K562 (cell line): ENCODE data around the gene MYBL2. TPM values are rescaled to one million over a fixed set of nuclear protein-coding genes. Genes with fewer than 3 reads are reported as not detected.

Experiments
- ATAC-seq: fragments of 200-7000 bp; cut with Tn5 transposase; 3 replicates; pipeline ENCODE4 v1.9.1; 2020; ENCODE audit warnings: moderate library complexity
- BruUV-seq: library from RNA; stranded (reverse); fragments of 400-500 nt; replicated peaks from 2 replicates; lab custom pipeline; 2021; lab: Mats Ljungman, UMichigan
- CTCF ChIA-PET: fragments of 300-600 bp; formaldehyde crosslinking; extraction: SDS; loops from one replicate; lab custom pipeline; 2021; ENCODE audit warnings: low intra/inter-chr PET ratio; lab: Yijun Ruan, JAX
- POLR2A ChIA-PET: fragments of 300-600, 350-650 bp; sonication (Branson Sonifier 250); formaldehyde crosslinking; extraction: SDS; loops from one replicate; lab custom pipeline; 2021; ENCODE audit warnings: antibody characterized with exemption, inconsistent platforms; lab: Yijun Ruan, JAX
- DNase-seq, 4 experiments: peaks; one replicate each; pipeline versions ENCODE4 v3.0.0 to v3.0.0-alpha.2; 2011 to 2018; ENCODE audit warnings: low spot score in 3 of 4, mixed read lengths in 3 of 4; ENCODE audit errors: extremely low read depth in 1 of 4
- FAIRE-seq: peaks from 2 replicates; lab custom pipeline; 2011; peaks lifted over from hg19 to GRCh38; lab: Jason Lieb, UNC
- H2AFZ ChIP-seq: 2 replicates; pipeline ENCODE4 v1.6.0; 2011; ENCODE audit warnings: low read depth, low read length, control low read depth, inconsistent platforms
- H3K27ac ChIP-seq: fragments of 200-600 bp; 3 replicates; pipeline ENCODE4 v1.8.0; 2011; ENCODE audit warnings: low read depth, mild to moderate bottlenecking, control low read depth, inconsistent platforms, low read length, moderate library complexity, mixed read lengths; ENCODE audit errors: extremely low read depth
- H3K27me3 ChIP-seq, 2 experiments: fragments of 300-600 bp in 1 of 2; 2 replicates in 1 of 2; 3 replicates in 1 of 2; pipeline versions ENCODE4 v1.6.0 to v1.8.0; 2011; ENCODE audit warnings: inconsistent platforms in 2 of 2, low read length in 2 of 2, mild to moderate bottlenecking in 1 of 2, mixed read lengths in 1 of 2, moderate library complexity in 1 of 2; ENCODE audit not compliant: control insufficient read depth in 2 of 2, insufficient read depth in 2 of 2
- H3K36me3 ChIP-seq: fragments of 300-600 bp; 3 replicates; pipeline ENCODE4 v1.8.0; 2011; ENCODE audit warnings: mild to moderate bottlenecking, low read length, inconsistent platforms; ENCODE audit not compliant: control insufficient read depth, insufficient read depth
- H3K4me1 ChIP-seq, 2 experiments: fragments of 200-600 bp in 1 of 2; replicated peaks in 1 of 2; 2 replicates in 1 of 2; 3 replicates in 1 of 2; pipeline versions ENCODE4 v1.5.1 to v1.8.0; 2011; ENCODE audit warnings: inconsistent platforms in 2 of 2, low read length in 2 of 2, mild to moderate bottlenecking in 1 of 2, mixed read lengths in 1 of 2, moderate library complexity in 1 of 2; ENCODE audit not compliant: control insufficient read depth in 2 of 2, insufficient read depth in 2 of 2
- H3K4me2 ChIP-seq: 2 replicates; pipeline ENCODE4 v1.6.1; 2011; ENCODE audit warnings: low read length, control low read depth, inconsistent platforms, mixed read lengths; ENCODE audit not compliant: insufficient read depth
- H3K4me3 ChIP-seq: fragments of 200-600 bp; sonication (generic), shearing (Covaris generic); 2 replicates; pipeline ENCODE4 v1.5.1; 2016; ENCODE audit warnings: control low read depth, inconsistent platforms
- H3K79me2 ChIP-seq: fragments of 200-600 bp; 3 replicates; pipeline ENCODE4 v1.8.0; 2011; ENCODE audit warnings: low read length, inconsistent platforms; ENCODE audit not compliant: control insufficient read depth, insufficient read depth
- H3K9ac ChIP-seq, 2 experiments: 2 replicates each; pipeline versions ENCODE4 v1.6.0 to v1.6.1; 2011; ENCODE audit warnings: low read depth in 2 of 2, low read length in 2 of 2, control low read depth in 1 of 2, inconsistent platforms in 1 of 2, mild to moderate bottlenecking in 1 of 2, mixed read lengths in 1 of 2; ENCODE audit not compliant: insufficient read depth in 1 of 2
- H3K9me1 ChIP-seq: one replicate; pipeline ENCODE4 v1.6.0; 2011; ENCODE audit warnings: inconsistent platforms, mild to moderate bottlenecking, low read length, moderate library complexity; ENCODE audit not compliant: control insufficient read depth, insufficient read depth
- H3K9me3 ChIP-seq: replicated peaks from 2 replicates; pipeline ENCODE4 v1.5.1; 2011; ENCODE audit warnings: low read depth, low read length, inconsistent platforms; ENCODE audit not compliant: control insufficient read depth, insufficient read depth
- H4K20me1 ChIP-seq: replicated peaks from 2 replicates; pipeline ENCODE4 v1.6.1; 2011; ENCODE audit warnings: low read length, inconsistent platforms, mixed read lengths; ENCODE audit not compliant: control insufficient read depth, insufficient read depth
- ARID1B ChIP-seq: fragments of 450-650 bp; IDR thresholded peaks from 2 replicates; pipeline ENCODE4 v1.6.1; 2016; ENCODE audit warnings: antibody characterized with exemption, mild to moderate bottlenecking, inconsistent platforms
- ATF7 ChIP-seq: fragments of 450-650 bp; IDR thresholded peaks from 2 replicates; pipeline ENCODE4 v1.7.1; 2014; ENCODE audit warnings: mild to moderate bottlenecking, moderate library complexity
- DACH1 ChIP-seq: fragments of 450-650 bp; IDR thresholded peaks from 2 replicates; pipeline ENCODE4 v1.6.1; 2018; ENCODE audit not compliant: partially characterized antibody
- FOS ChIP-seq: IDR thresholded peaks from 3 replicates; pipeline ENCODE4 v1.6.1; 2011; ENCODE audit not compliant: insufficient read length; ENCODE audit errors: extremely low read depth
- HEY1 ChIP-seq: fragments of 250-450 bp; sonication (Bioruptor Pico); IDR thresholded peaks from 2 replicates; pipeline ENCODE4 v1.5.0; 2020; ENCODE audit warnings: mild to moderate bottlenecking, moderate library complexity, borderline replicate concordance
- HMBOX1 ChIP-seq: sonication (generic); IDR thresholded peaks from 2 replicates; pipeline ENCODE4 v1.6.1; 2016
- NONO ChIP-seq, 2 experiments: fragments of 200-400 bp in 1 of 2; fragments of 450-650 bp in 1 of 2; formaldehyde crosslinking in 1 of 2; IDR thresholded peaks; 2 replicates each; pipeline ENCODE4 v1.6.1; 2017; ENCODE audit warnings: low read depth in 2 of 2, mild to moderate bottlenecking in 2 of 2, moderate library complexity in 2 of 2, low read length in 1 of 2
- RBFOX2 ChIP-seq: fragments of 200-400 bp; formaldehyde crosslinking; IDR thresholded peaks from 2 replicates; pipeline ENCODE4 v1.6.1; 2017; ENCODE audit warnings: low read depth, mild to moderate bottlenecking, low read length, moderate library complexity
- RBM34 ChIP-seq: fragments of 200-400 bp; formaldehyde crosslinking; IDR thresholded peaks from 2 replicates; pipeline ENCODE4 v1.6.1; 2018; ENCODE audit warnings: low read length, borderline replicate concordance; ENCODE audit not compliant: insufficient read depth
- RFX5 ChIP-seq: IDR thresholded peaks from 2 replicates; pipeline ENCODE4 v1.6.1; 2011; ENCODE audit warnings: low read depth, mild to moderate bottlenecking, improper control_type of control experiment, low read length
- SIN3B ChIP-seq: fragments of 450-650 bp; IDR thresholded peaks from 2 replicates; pipeline ENCODE4 v1.6.1; 2017; ENCODE audit warnings: low read depth, mild to moderate bottlenecking, moderate library complexity
- TAF1 ChIP-seq: IDR thresholded peaks from 2 replicates; pipeline ENCODE4 v1.6.1; 2011; ENCODE audit warnings: mild to moderate bottlenecking, low read length, moderate library complexity; ENCODE audit not compliant: insufficient read depth, control insufficient read depth, severe bottlenecking; ENCODE audit errors: extremely low read depth
- TRIM24 ChIP-seq, 2 experiments: fragments of 450-650 bp; IDR thresholded peaks; 2 replicates each; pipeline ENCODE4 v1.6.1; 2016
- WHSC1 ChIP-seq: IDR thresholded peaks from one replicate; pipeline ENCODE4 v1.6.1; 2012; ENCODE audit warnings: low read length, control low read depth, inconsistent platforms
- ZFP30 ChIP-seq: fragments of 250-450 bp; sonication (Bioruptor Pico); IDR thresholded peaks from 2 replicates; pipeline ENCODE4 v1.8.0; 2022; ENCODE audit warnings: moderate library complexity, mild to moderate bottlenecking, inconsistent platforms, borderline replicate concordance
- ZNF3 ChIP-seq: fragments of 250-450 bp; sonication (Bioruptor Pico); IDR thresholded peaks from 2 replicates; pipeline ENCODE4 v1.5.0; 2021; ENCODE audit warnings: mild to moderate bottlenecking, moderate library complexity
- ZNF79 ChIP-seq: fragments of 250-450 bp; sonication (Bioruptor Pico); IDR thresholded peaks from 2 replicates; pipeline ENCODE4 v1.4.0; 2020; ENCODE audit warnings: low read depth, mild to moderate bottlenecking, moderate library complexity
- WGBS: fragments of 100-300 bp; shearing (Covaris generic); methylation state at CpG from one replicate; pipeline ENCODE4 v1.1.6; 2016; ENCODE audit warnings: low coverage, mixed read lengths; ENCODE audit not compliant: insufficient coverage; ENCODE audit errors: missing lambda C conversion rate; 5-methylcytosine and 5-hydroxymethylcytosine counted together
- in situ Hi-C: fragments of 300-500 bp; cut with MboI; formaldehyde crosslinking; loops from 4 replicates; pipeline ENCODE4 v1.15.0; 2018; ENCODE audit warnings: inconsistent platforms, mixed read lengths
- intact Hi-C: fragments of 100-400 bp; cut with micrococcal nuclease; formaldehyde crosslinking; loops from 2 replicates; pipeline ENCODE4 v1.14.2; 2022
- polyA plus RNA-seq, 8 experiments: library from polyadenylated mRNA; depleted of rRNA in 4 of 8; stranded (reverse) in 5 of 8; unstranded in 3 of 8; fragments of >200 nt; fragmentation: Nextera tagmentation in 2 of 8; fragmentation: Illumina TruSeq in 1 of 8; extraction: Ambion mirVana in 2 of 8; extraction: Trizol in 1 of 8; gene quantifications; 2 replicates each; pipeline versions ENCODE4 v1.2.1 to v1.2.3, GENCODE V29; 2011 to 2014; ENCODE audit warnings: inconsistent platforms in 1 of 8, missing spikeins in 1 of 8
- total RNA-seq, 7 experiments: library from RNA; depleted of rRNA in 6 of 7; stranded (reverse); fragments of >200 nt in 6 of 7; fragmentation: Illumina TruSeq in 2 of 7; extraction: Trizol in 2 of 7; gene quantifications; 2 replicates each; pipeline versions ENCODE4 v1.2.1 to v1.2.3, GENCODE V29; 2011 to 2021; ENCODE audit warnings: low replicate concordance in 1 of 7
- TF ChIP-seq, protein P1 (sequence below): sonication (generic); formaldehyde crosslinking; IDR thresholded peaks from 2 replicates; pipeline ENCODE4 v1.5.0; 2020; ENCODE audit warnings: missing genetic modification reagents
- TF ChIP-seq, protein P2 (sequence below): IDR thresholded peaks from 2 replicates; pipeline ENCODE4 v1.6.1; 2016; ENCODE audit warnings: missing genetic modification characterization, missing compliant biosample characterization

MYBL2 gene
- total and polyA plus RNA-seq, 9 of the 15 experiments (the other 6 are each of a cell fraction or from before 2014, with no cell fraction given) = 4.4 to 169 (median 52.5) TPM

- POLR2A ChIA-PET = interaction anchor here (1.7 kb wide), 1 partner anchor 258 kb away, joined by 6 read pairs; the partner anchor contains the start of gene SRSF6
- ATAC-seq = no peak
- H3K27ac ChIP-seq = no peak overlapping the region
- H3K36me3 ChIP-seq = peaks cover 52% of the 10 kb centered on the region; the same call in 2 of the 3 replicates
- intact Hi-C loops = no loop called here
- no peaks in the 10 kb centered on the region for H3K9me1 ChIP-seq
- TSS peak; percentile 73 for BruUV-seq
- H3K79me2 ChIP-seq = no peaks in the 10 kb centered on the region
- DNase-seq = no peak
- CTCF ChIA-PET = no interaction called here
- no peaks in the 10 kb centered on the region for H3K27me3 ChIP-seq
- no peak overlapping the region for H3K4me3 ChIP-seq
- no peak overlapping the region for H2AFZ ChIP-seq
- WGBS = 93% methylated on average over 4 of the region's 4 CpGs
- H4K20me1 ChIP-seq = no peaks in the 10 kb centered on the region
- H3K9ac ChIP-seq = no peak overlapping the region; a peak in 1 of 4 replicates
- TF ChIP-seq ZNF3 (CRISPR knock-in tag) (no peak), RBFOX2 (no peak), ATF7 (no peak), ZNF79 (no peak), HEY1 (CRISPR knock-in tag) (no peak), FOS (no peak), TRIM24 (IDR thresholded peaks at IDR 0.05) (no peak), SIN3B (no peak), TAF1 (no peak), DACH1 (no peak), RFX5 (no peak), WHSC1 (no peak), ZFP30 (no peak), HMBOX1 (no peak), ARID1B (no peak), NONO (IDR thresholded peaks at IDR 0.05; ENCODE audit: low read depth in 2 of 2, low read length in 1 of 2) (no peak), RBM34 (no peak)
- TF ChIP-seq, protein P1, sequence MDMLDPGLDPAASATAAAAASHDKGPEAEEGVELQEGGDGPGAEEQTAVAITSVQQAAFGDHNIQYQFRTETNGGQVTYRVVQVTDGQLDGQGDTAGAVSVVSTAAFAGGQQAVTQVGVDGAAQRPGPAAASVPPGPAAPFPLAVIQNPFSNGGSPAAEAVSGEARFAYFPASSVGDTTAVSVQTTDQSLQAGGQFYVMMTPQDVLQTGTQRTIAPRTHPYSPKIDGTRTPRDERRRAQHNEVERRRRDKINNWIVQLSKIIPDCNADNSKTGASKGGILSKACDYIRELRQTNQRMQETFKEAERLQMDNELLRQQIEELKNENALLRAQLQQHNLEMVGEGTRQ (CRISPR knock-in tag) = no peak
- TF ChIP-seq, protein P2, sequence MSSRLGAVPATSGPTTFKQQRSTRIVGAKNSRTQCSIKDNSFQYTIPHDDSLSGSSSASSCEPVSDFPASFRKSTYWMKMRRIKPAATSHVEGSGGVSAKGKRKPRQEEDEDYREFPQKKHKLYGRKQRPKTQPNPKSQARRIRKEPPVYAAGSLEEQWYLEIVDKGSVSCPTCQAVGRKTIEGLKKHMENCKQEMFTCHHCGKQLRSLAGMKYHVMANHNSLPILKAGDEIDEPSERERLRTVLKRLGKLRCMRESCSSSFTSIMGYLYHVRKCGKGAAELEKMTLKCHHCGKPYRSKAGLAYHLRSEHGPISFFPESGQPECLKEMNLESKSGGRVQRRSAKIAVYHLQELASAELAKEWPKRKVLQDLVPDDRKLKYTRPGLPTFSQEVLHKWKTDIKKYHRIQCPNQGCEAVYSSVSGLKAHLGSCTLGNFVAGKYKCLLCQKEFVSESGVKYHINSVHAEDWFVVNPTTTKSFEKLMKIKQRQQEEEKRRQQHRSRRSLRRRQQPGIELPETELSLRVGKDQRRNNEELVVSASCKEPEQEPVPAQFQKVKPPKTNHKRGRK = no peak
- no peak for FAIRE-seq
- H3K4me2 ChIP-seq = no peak overlapping the region
- H3K9me3 ChIP-seq = no peaks in the 10 kb centered on the region
- in situ Hi-C loops = no loop called here
- H3K4me1 ChIP-seq = no peaks in the 10 kb centered on the region; a peak in 1 of 5 replicates
Measured at GRCh38 chr20:43716123-43716522, 49.2 kb downstream of the MYBL2 start.
